Kidney glomerular epithelial cell (primary cell): Measurements from ENCODE around the gene SMARCA4.
"Not testable (repeated sequence)": the region's sequence is repeated elsewhere in the genome, so short reads cannot be mapped to it uniquely, and the experiment has no call there.

Experiments
- DNase-seq: peaks from one replicate; lab custom pipeline; 2025; lab: John Stamatoyannopoulos, UW

SMARCA4 gene

GRCh38 chr19:10976131-10976892 lies 15.5 kb downstream of the SMARCA4 start:
- no peak for DNase-seq

- DNase-seq = no peak
These were observed 16.9 kb downstream of the SMARCA4 start for GRCh38 chr19:10977742-10978092.

GRCh38 chr19:10979951-10980381 lies 19.1 kb downstream of the SMARCA4 start:
- DNase-seq = no peak

- no peak for DNase-seq
These were observed 20.5 kb downstream of the SMARCA4 start for GRCh38 chr19:10981252-10981895.

- DNase-seq = no peak
These were observed 22.2 kb downstream of the SMARCA4 start for GRCh38 chr19:10983026-10983425.

- DNase-seq = no peak
These were observed 23.4 kb downstream of the SMARCA4 start for GRCh38 chr19:10984166-10984735.

- no peak for DNase-seq
These were observed 24.7 kb downstream of the SMARCA4 start for GRCh38 chr19:10985502-10985901.

GRCh38 chr19:10986301-10987127 lies 25.7 kb downstream of the SMARCA4 start:
- no peak for DNase-seq

- no peak for DNase-seq
These were observed 26.9 kb downstream of the SMARCA4 start for GRCh38 chr19:10987571-10988297.

- DNase-seq = no peak
These were observed 27.6 kb downstream of the SMARCA4 start for GRCh38 chr19:10988380-10988779.

GRCh38 chr19:10988921-10989320 lies 28.1 kb downstream of the SMARCA4 start:
- DNase-seq = no peak

GRCh38 chr19:10991076-10991475 lies 30.2 kb downstream of the SMARCA4 start:
- DNase-seq = no peak

- DNase-seq = no peak
These were observed 30.8 kb downstream of the SMARCA4 start for GRCh38 chr19:10991521-10992081.

GRCh38 chr19:10992174-10992573 lies 31.3 kb downstream of the SMARCA4 start:
- DNase-seq = not testable (repeated sequence)

- DNase-seq = no peak
These were observed 35.2 kb downstream of the SMARCA4 start for GRCh38 chr19:10995926-10996600.

GRCh38 chr19:10998045-10998533 lies 37.3 kb downstream of the SMARCA4 start:
- no peak for DNase-seq

- no peak for DNase-seq
These were observed 37.8 kb downstream of the SMARCA4 start for GRCh38 chr19:10998666-10999065.

GRCh38 chr19:11005521-11005920 lies 44.7 kb downstream of the SMARCA4 start:
- DNase-seq = no peak

GRCh38 chr19:11007385-11007784 lies 46.6 kb downstream of the SMARCA4 start:
- no peak for DNase-seq

GRCh38 chr19:11007962-11008532 lies 47.2 kb downstream of the SMARCA4 start:
- no peak for DNase-seq
